PFSK-1 (cell line): ENCODE data around the gene PCDHA12.

Experiments used
- FOXP2 ChIP-seq: optimal IDR thresholded peaks from 2 replicates; pipeline ENCODE3; 2011; ENCODE audit warnings: borderline replicate concordance, control low read depth, inconsistent platforms; ENCODE audit not compliant: insufficient read depth; ENCODE audit errors: extremely low read length, extremely low read depth
- POLR2AphosphoS5 ChIP-seq: IDR thresholded peaks from 2 replicates; pipeline ENCODE4 v1.6.1; 2012; ENCODE audit warnings: low read depth, mild to moderate bottlenecking, control low read depth, low read length, moderate library complexity
- REST ChIP-seq, 2 experiments: IDR thresholded peaks; 2 replicates each; pipeline versions ENCODE4 v1.6.1 to v1.8.0; 2011 to 2012; ENCODE audit warnings: low read depth in 2 of 2, low read length in 2 of 2, control low read depth in 1 of 2, inconsistent platforms in 1 of 2, mild to moderate bottlenecking in 1 of 2, moderate library complexity in 1 of 2; ENCODE audit not compliant: insufficient read depth in 1 of 2
- SIN3A ChIP-seq: IDR thresholded peaks from 2 replicates; pipeline ENCODE4 v1.6.1; 2012; ENCODE audit warnings: mild to moderate bottlenecking, low read length, moderate library complexity, borderline replicate concordance; ENCODE audit not compliant: insufficient read depth
- TAF1 ChIP-seq: IDR thresholded peaks from 2 replicates; pipeline ENCODE4 v1.6.1; 2012; ENCODE audit warnings: low read length, control low read depth, borderline replicate concordance; ENCODE audit not compliant: insufficient read depth

PCDHA12 gene

GRCh38 chr5:140916325-140916724 lies 41.2 kb downstream of the PCDHA12 start:
- TF ChIP-seq POLR2AphosphoS5: no peak
- no peak for TF ChIP-seq SIN3A
- TF ChIP-seq TAF1: no peak
- TF ChIP-seq FOXP2: no peak
- TF ChIP-seq REST (IDR thresholded peaks at IDR 0.05; ENCODE audit: insufficient read depth in 1 of 2, low read depth in 2 of 2, low read length in 2 of 2): no peak

- no peak for TF ChIP-seq POLR2AphosphoS5
- no peak for TF ChIP-seq TAF1
- no peak for TF ChIP-seq FOXP2
- no peak for TF ChIP-seq SIN3A
- TF ChIP-seq REST (IDR thresholded peaks at IDR 0.05; ENCODE audit: insufficient read depth in 1 of 2, low read depth in 2 of 2, low read length in 2 of 2): no peak
These were observed 48.5 kb downstream of the PCDHA12 start for GRCh38 chr5:140923601-140924000.

- TF ChIP-seq REST (IDR thresholded peaks at IDR 0.05; ENCODE audit: insufficient read depth in 1 of 2, low read depth in 2 of 2, low read length in 2 of 2) (no peak), SIN3A (no peak), FOXP2 (no peak), TAF1 (no peak), POLR2AphosphoS5 (no peak)
These were observed 50.8 kb downstream of the PCDHA12 start, which contains the start of gene PCDHAC1 for GRCh38 chr5:140925806-140926442. Gene PCDHAC1, plus strand, starts transcription at chr5:140926299. Its CDS starts 594 bp downstream, at chr5:140926893.

- TF ChIP-seq REST (IDR thresholded peaks at IDR 0.05; ENCODE audit: insufficient read depth in 1 of 2, low read depth in 2 of 2, low read length in 2 of 2) (peak; percentile 60 to 62; a peak in 3 of 4 replicates), TAF1 (no peak), POLR2AphosphoS5 (no peak), FOXP2 (peak; percentile 68)
These were observed 51.5 kb downstream of the PCDHA12 start for GRCh38 chr5:140926443-140927227.

GRCh38 chr5:140927228-140927573 lies 52.1 kb downstream of the PCDHA12 start:
- no peak for TF ChIP-seq POLR2AphosphoS5
- no peak for TF ChIP-seq REST (IDR thresholded peaks at IDR 0.05; ENCODE audit: insufficient read depth in 1 of 2, low read depth in 2 of 2, low read length in 2 of 2)
- TF ChIP-seq FOXP2: no peak
- TF ChIP-seq TAF1: no peak
- no peak for TF ChIP-seq SIN3A
